Measurements from ENCODE around the gene TMEM45B. TPM values are rescaled to one million over a fixed set of nuclear protein-coding genes. Genes with fewer than 3 reads are reported as not detected.

TMEM45B gene
- total and polyA plus RNA-seq, 2 donors (not counting 1 experiment from before 2014, with no cell fraction given) = not detected

DNA sequence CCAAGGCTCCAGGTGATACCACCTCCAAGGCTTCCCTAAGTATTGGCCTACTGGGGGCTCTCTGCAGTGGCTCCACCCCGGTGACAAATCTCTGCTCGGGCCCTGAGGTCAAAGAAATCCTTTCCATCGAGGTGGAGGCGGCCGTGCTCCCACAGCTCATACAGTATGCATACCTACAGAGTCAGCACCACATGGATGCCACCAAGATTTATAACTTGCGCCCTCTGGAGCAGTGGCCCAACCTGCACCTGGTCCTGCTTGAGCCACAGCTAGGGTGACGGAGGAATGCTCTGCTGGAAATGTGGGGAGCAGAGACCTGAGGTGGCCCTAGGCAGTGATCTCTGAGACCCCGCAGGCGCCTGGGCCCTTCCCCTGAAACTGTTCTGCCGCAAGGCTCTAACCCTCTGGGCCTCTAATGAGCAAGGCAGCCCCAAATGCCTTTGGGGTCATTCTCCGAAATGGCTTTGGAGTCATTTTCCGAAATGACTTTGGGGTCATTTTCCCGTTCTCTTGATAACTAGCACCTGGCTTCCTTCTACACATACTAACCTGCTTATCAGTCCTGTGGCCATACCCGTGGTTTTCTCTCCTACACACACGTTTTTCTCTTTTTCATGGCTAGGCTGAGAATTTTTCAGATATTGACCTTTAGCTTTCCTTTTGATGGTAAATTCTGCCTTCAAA, 33.9 kb downstream of the TMEM45B start:
- no peaks in the 10 kb centered on the region for H3K9me3 ChIP-seq (ENCODE audit: control insufficient read depth, insufficient read depth, low read depth, low read length)
- H4K20me1 ChIP-seq (ENCODE audit: control insufficient read depth, extremely low read depth, insufficient read depth, low read length) = no peaks in the 10 kb centered on the region
- no peak for DNase-seq (ENCODE audit: low read depth in 2 of 2)
- TF ChIP-seq, protein P1, sequence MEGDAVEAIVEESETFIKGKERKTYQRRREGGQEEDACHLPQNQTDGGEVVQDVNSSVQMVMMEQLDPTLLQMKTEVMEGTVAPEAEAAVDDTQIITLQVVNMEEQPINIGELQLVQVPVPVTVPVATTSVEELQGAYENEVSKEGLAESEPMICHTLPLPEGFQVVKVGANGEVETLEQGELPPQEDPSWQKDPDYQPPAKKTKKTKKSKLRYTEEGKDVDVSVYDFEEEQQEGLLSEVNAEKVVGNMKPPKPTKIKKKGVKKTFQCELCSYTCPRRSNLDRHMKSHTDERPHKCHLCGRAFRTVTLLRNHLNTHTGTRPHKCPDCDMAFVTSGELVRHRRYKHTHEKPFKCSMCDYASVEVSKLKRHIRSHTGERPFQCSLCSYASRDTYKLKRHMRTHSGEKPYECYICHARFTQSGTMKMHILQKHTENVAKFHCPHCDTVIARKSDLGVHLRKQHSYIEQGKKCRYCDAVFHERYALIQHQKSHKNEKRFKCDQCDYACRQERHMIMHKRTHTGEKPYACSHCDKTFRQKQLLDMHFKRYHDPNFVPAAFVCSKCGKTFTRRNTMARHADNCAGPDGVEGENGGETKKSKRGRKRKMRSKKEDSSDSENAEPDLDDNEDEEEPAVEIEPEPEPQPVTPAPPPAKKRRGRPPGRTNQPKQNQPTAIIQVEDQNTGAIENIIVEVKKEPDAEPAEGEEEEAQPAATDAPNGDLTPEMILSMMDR (conservative IDR thresholded peaks at IDR 0.05 in 1 of 2, IDR thresholded peaks at IDR 0.05 in 1 of 2; ENCODE audit: low read depth in 1 of 2, low read length in 2 of 2) = no peak
- TF ChIP-seq EZH2 (IDR thresholded peaks at IDR 0.05; ENCODE audit: low read length, missing control alignments) = no peak
- peaks cover 6% of the 10 kb centered on the region for H3K4me1 ChIP-seq (ENCODE audit: control insufficient read depth, extremely low read depth, insufficient read depth, low read length)
- H3K27me3 ChIP-seq (ENCODE audit: control insufficient read depth, insufficient read depth, low read length) = peaks cover 6% of the 10 kb centered on the region
- H3K4me3 ChIP-seq (replicated peaks in 1 of 4; ENCODE audit: control extremely low read depth in 1 of 4, insufficient read depth in 1 of 4, low read depth in 3 of 4, low read length in 4 of 4) = no peak overlapping the region
- H3K36me3 ChIP-seq (ENCODE audit: control insufficient read depth, insufficient read depth, low read length) = no peaks in the 10 kb centered on the region
- H3K9ac ChIP-seq (ENCODE audit: insufficient read depth, low read length) = no peak overlapping the region
- no peaks in the 10 kb centered on the region for H3K79me2 ChIP-seq (ENCODE audit: control insufficient read depth, insufficient read depth, low read length)
- H3K4me2 ChIP-seq (ENCODE audit: extremely low read depth, insufficient read depth, low read length) = no peak overlapping the region
- H3K27ac ChIP-seq (ENCODE audit: insufficient read depth, low read length) = no peak overlapping the region
- no peak overlapping the region for H2AFZ ChIP-seq (ENCODE audit: low read length)

- H3K79me2 ChIP-seq (ENCODE audit: control insufficient read depth, insufficient read depth, low read length) = no peaks in the 10 kb centered on the region
- H3K4me2 ChIP-seq (ENCODE audit: extremely low read depth, insufficient read depth, low read length) = no peak overlapping the region
- H3K27me3 ChIP-seq (ENCODE audit: control insufficient read depth, insufficient read depth, low read length) = peaks cover 6% of the 10 kb centered on the region
- TF ChIP-seq EZH2 (IDR thresholded peaks at IDR 0.05; ENCODE audit: low read length, missing control alignments) = no peak
- TF ChIP-seq, protein P1 (conservative IDR thresholded peaks at IDR 0.05 in 1 of 2, IDR thresholded peaks at IDR 0.05 in 1 of 2; ENCODE audit: low read depth in 1 of 2, low read length in 2 of 2) = no peak
- no peaks in the 10 kb centered on the region for H3K9me3 ChIP-seq (ENCODE audit: control insufficient read depth, insufficient read depth, low read depth, low read length)
- H4K20me1 ChIP-seq (ENCODE audit: control insufficient read depth, extremely low read depth, insufficient read depth, low read length) = no peaks in the 10 kb centered on the region
- H3K4me1 ChIP-seq (ENCODE audit: control insufficient read depth, extremely low read depth, insufficient read depth, low read length) = no peaks in the 10 kb centered on the region
- no peak overlapping the region for H3K27ac ChIP-seq (ENCODE audit: insufficient read depth, low read length)
- no peaks in the 10 kb centered on the region for H3K36me3 ChIP-seq (ENCODE audit: control insufficient read depth, insufficient read depth, low read length)
- no peak overlapping the region for H2AFZ ChIP-seq (ENCODE audit: low read length)
- H3K9ac ChIP-seq (ENCODE audit: insufficient read depth, low read length) = no peak overlapping the region
- no peak overlapping the region for H3K4me3 ChIP-seq (replicated peaks in 1 of 4; ENCODE audit: control extremely low read depth in 1 of 4, insufficient read depth in 1 of 4, low read depth in 3 of 4, low read length in 4 of 4)
- DNase-seq (ENCODE audit: low read depth in 2 of 2) = no peak
These were observed 36.6 kb downstream of the TMEM45B start for GRCh38 chr11:129852125-129852740.

GRCh38 chr11:129853518-129854231, 38.0 kb downstream of the TMEM45B start:
- H3K79me2 ChIP-seq (ENCODE audit: control insufficient read depth, insufficient read depth, low read length) = no peaks in the 10 kb centered on the region
- H2AFZ ChIP-seq (ENCODE audit: low read length) = no peak overlapping the region
- peaks cover 6% of the 10 kb centered on the region for H3K27me3 ChIP-seq (ENCODE audit: control insufficient read depth, insufficient read depth, low read length)
- H3K4me2 ChIP-seq (ENCODE audit: extremely low read depth, insufficient read depth, low read length) = no peak overlapping the region
- no peaks in the 10 kb centered on the region for H4K20me1 ChIP-seq (ENCODE audit: control insufficient read depth, extremely low read depth, insufficient read depth, low read length)
- no peaks in the 10 kb centered on the region for H3K4me1 ChIP-seq (ENCODE audit: control insufficient read depth, extremely low read depth, insufficient read depth, low read length)
- TF ChIP-seq EZH2 (IDR thresholded peaks at IDR 0.05; ENCODE audit: low read length, missing control alignments) = no peak
- TF ChIP-seq, protein P1 (conservative IDR thresholded peaks at IDR 0.05 in 1 of 2, IDR thresholded peaks at IDR 0.05 in 1 of 2; ENCODE audit: low read depth in 1 of 2, low read length in 2 of 2) = no peak
- H3K27ac ChIP-seq (ENCODE audit: insufficient read depth, low read length) = no peak overlapping the region
- no peak overlapping the region for H3K4me3 ChIP-seq (replicated peaks in 1 of 4; ENCODE audit: control extremely low read depth in 1 of 4, insufficient read depth in 1 of 4, low read depth in 3 of 4, low read length in 4 of 4)
- H3K9ac ChIP-seq (ENCODE audit: insufficient read depth, low read length) = no peak overlapping the region
- peak; percentile 8 to 56 for DNase-seq (ENCODE audit: low read depth in 2 of 2)
- H3K9me3 ChIP-seq (ENCODE audit: control insufficient read depth, insufficient read depth, low read depth, low read length) = no peaks in the 10 kb centered on the region
- H3K36me3 ChIP-seq (ENCODE audit: control insufficient read depth, insufficient read depth, low read length) = no peaks in the 10 kb centered on the region

All from fibroblast of lung (primary cell).